HL-60 (cell line): ENCODE results near the gene CBR3.

ENCODE experiments used
- GABPA ChIP-seq: IDR thresholded peaks from 2 replicates; pipeline ENCODE4 v1.6.1; 2012; ENCODE audit warnings: low read depth
- POLR2AphosphoS5 ChIP-seq: IDR thresholded peaks from 2 replicates; pipeline ENCODE4 v1.6.1; 2012; ENCODE audit warnings: low read depth
- TF ChIP-seq, protein P1 (sequence below): IDR thresholded peaks from 2 replicates; pipeline ENCODE4 v1.6.1; 2012; ENCODE audit warnings: low read depth; ENCODE audit not compliant: insufficient replicate concordance
- TF ChIP-seq, protein P2 (sequence below): IDR thresholded peaks from one replicate; pipeline ENCODE4 v1.5.1; 2011; ENCODE audit warnings: low read length, control low read depth, inconsistent platforms; ENCODE audit not compliant: insufficient read depth

DNA sequence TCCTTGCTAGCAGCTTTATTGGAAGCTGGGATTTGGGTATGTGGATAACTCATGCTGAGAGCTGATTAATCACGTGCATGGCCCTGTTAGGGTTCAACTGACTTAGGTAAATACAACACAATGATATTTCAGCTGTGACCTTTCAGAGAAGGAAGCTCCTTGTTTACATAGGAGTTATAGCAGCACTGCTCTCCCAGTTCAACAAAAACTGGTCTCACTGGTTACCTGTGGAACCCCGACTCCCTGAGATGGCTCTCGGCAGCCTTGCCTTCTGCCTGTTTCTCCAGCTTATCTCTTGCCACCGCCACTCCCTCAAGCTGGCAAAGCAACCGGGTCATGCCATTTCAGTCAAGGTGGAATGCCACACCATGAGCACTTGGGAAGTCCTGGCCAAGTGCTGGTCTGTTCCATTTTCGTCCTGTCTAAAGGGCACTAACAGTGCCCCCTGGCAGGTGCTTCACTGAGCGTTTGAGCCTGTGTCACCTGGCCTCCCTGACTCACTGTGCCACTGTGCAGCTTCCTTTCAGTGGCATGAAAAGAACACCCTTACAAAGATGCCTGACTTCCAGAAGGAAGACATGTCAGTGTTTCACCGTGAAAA, 53.3 kb downstream of the CBR3 start:
- TF ChIP-seq, protein P1, sequence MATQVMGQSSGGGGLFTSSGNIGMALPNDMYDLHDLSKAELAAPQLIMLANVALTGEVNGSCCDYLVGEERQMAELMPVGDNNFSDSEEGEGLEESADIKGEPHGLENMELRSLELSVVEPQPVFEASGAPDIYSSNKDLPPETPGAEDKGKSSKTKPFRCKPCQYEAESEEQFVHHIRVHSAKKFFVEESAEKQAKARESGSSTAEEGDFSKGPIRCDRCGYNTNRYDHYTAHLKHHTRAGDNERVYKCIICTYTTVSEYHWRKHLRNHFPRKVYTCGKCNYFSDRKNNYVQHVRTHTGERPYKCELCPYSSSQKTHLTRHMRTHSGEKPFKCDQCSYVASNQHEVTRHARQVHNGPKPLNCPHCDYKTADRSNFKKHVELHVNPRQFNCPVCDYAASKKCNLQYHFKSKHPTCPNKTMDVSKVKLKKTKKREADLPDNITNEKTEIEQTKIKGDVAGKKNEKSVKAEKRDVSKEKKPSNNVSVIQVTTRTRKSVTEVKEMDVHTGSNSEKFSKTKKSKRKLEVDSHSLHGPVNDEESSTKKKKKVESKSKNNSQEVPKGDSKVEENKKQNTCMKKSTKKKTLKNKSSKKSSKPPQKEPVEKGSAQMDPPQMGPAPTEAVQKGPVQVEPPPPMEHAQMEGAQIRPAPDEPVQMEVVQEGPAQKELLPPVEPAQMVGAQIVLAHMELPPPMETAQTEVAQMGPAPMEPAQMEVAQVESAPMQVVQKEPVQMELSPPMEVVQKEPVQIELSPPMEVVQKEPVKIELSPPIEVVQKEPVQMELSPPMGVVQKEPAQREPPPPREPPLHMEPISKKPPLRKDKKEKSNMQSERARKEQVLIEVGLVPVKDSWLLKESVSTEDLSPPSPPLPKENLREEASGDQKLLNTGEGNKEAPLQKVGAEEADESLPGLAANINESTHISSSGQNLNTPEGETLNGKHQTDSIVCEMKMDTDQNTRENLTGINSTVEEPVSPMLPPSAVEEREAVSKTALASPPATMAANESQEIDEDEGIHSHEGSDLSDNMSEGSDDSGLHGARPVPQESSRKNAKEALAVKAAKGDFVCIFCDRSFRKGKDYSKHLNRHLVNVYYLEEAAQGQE = no peak
- TF ChIP-seq GABPA = no peak
- TF ChIP-seq, protein P2, sequence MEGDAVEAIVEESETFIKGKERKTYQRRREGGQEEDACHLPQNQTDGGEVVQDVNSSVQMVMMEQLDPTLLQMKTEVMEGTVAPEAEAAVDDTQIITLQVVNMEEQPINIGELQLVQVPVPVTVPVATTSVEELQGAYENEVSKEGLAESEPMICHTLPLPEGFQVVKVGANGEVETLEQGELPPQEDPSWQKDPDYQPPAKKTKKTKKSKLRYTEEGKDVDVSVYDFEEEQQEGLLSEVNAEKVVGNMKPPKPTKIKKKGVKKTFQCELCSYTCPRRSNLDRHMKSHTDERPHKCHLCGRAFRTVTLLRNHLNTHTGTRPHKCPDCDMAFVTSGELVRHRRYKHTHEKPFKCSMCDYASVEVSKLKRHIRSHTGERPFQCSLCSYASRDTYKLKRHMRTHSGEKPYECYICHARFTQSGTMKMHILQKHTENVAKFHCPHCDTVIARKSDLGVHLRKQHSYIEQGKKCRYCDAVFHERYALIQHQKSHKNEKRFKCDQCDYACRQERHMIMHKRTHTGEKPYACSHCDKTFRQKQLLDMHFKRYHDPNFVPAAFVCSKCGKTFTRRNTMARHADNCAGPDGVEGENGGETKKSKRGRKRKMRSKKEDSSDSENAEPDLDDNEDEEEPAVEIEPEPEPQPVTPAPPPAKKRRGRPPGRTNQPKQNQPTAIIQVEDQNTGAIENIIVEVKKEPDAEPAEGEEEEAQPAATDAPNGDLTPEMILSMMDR = no peak
- no peak for TF ChIP-seq POLR2AphosphoS5
